Osteocyte (in vitro differentiated cells): ENCODE data around the gene DR1. TPM values are rescaled to one million over a fixed set of nuclear protein-coding genes. Genes with fewer than 3 reads are reported as not detected.
"Not testable (repeated sequence)": the region's sequence is repeated elsewhere in the genome, so short reads cannot be mapped to it uniquely, and the experiment has no call there.

Experiments used
- DNase-seq: peaks from one replicate; pipeline ENCODE4 v3.0.0; 2021; ENCODE audit warnings: mixed read lengths; ENCODE audit not compliant: unreplicated experiment; ENCODE audit errors: extremely low spot score
- H3K27ac Mint-ChIP-seq: one replicate; pipeline ENCODE4 v1.8.0; 2021; ENCODE audit warnings: mild to moderate bottlenecking, mixed read lengths; ENCODE audit not compliant: unreplicated experiment
- H3K27me3 Mint-ChIP-seq: one replicate; pipeline ENCODE4 v1.8.0; 2021; ENCODE audit warnings: mixed read lengths; ENCODE audit not compliant: unreplicated experiment
- H3K36me3 Mint-ChIP-seq: one replicate; pipeline ENCODE4 v1.8.0; 2021; ENCODE audit warnings: mixed read lengths; ENCODE audit not compliant: unreplicated experiment
- H3K4me1 Mint-ChIP-seq: one replicate; pipeline ENCODE4 v1.8.0; 2021; ENCODE audit warnings: mixed read lengths; ENCODE audit not compliant: unreplicated experiment
- H3K4me3 Mint-ChIP-seq: one replicate; pipeline ENCODE4 v1.8.0; 2021; ENCODE audit warnings: mild to moderate bottlenecking, moderate library complexity, mixed read lengths; ENCODE audit not compliant: unreplicated experiment
- H3K9me3 Mint-ChIP-seq: one replicate; pipeline ENCODE4 v1.8.0; 2021; ENCODE audit warnings: mixed read lengths; ENCODE audit not compliant: unreplicated experiment
- CTCF ChIP-seq: fragments of 200-600 bp; sonication (generic); IDR thresholded peaks from 2 replicates; pipeline ENCODE4 v1.5.0; 2021; ENCODE audit warnings: antibody characterized with exemption, mild to moderate bottlenecking, moderate library complexity
- total RNA-seq: library from RNA; stranded (reverse); gene quantifications from 2 replicates; pipeline ENCODE4 v1.2.1, GENCODE V29; 2021

The DR1 gene
- total RNA-seq, 1 donor from 2014 or later: 60.9 TPM

- Mint-ChIP-seq H3K4me1 (peaks cover 5% of the 10 kb centered on the region), H3K4me3 (no peak overlapping the region), H3K27me3 (no peaks in the 10 kb centered on the region), H3K36me3 (no peaks in the 10 kb centered on the region), H3K9me3 (peaks cover 3% of the 10 kb centered on the region), H3K27ac (no peak overlapping the region)
- no peak for DNase-seq
- TF ChIP-seq CTCF: no peak
Observed at GRCh38 chr1:93384656-93385055, 38.9 kb downstream of the DR1 start.

- H3K27ac Mint-ChIP-seq, DNase-seq, H3K4me3 Mint-ChIP-seq, H3K36me3 Mint-ChIP-seq, H3K4me1 Mint-ChIP-seq, H3K27me3 Mint-ChIP-seq, H3K9me3 Mint-ChIP-seq: not testable (repeated sequence)
Observed at GRCh38 chr1:93386268-93386667, 40.6 kb downstream of the DR1 start.

- DNase-seq: no peak
- Mint-ChIP-seq H3K9me3 (no peaks in the 10 kb centered on the region), H3K36me3 (peaks cover 3% of the 10 kb centered on the region)
Observed at GRCh38 chr1:93394514-93394913, 48.8 kb downstream of the DR1 start.

GRCh38 chr1:93395195-93395594, 49.5 kb downstream of the DR1 start:
- Mint-ChIP-seq H3K4me1 (no peaks in the 10 kb centered on the region), H3K4me3 (no peak overlapping the region), H3K36me3 (peaks cover 3% of the 10 kb centered on the region), H3K9me3 (no peaks in the 10 kb centered on the region), H3K27me3 (peaks cover 5% of the 10 kb centered on the region), H3K27ac (no peak overlapping the region)
- DNase-seq: no peak
- TF ChIP-seq CTCF: no peak

More at GRCh38 chr1:93394514-93394913, 48.8 kb downstream of the DR1 start:
- no peak overlapping the region for H3K4me3 Mint-ChIP-seq
- H3K4me1 Mint-ChIP-seq: no peaks in the 10 kb centered on the region
- H3K27me3 Mint-ChIP-seq: peaks cover 5% of the 10 kb centered on the region
- H3K27ac Mint-ChIP-seq: no peak overlapping the region
- TF ChIP-seq CTCF: no peak

GRCh38 chr1:93399781-93400180, 54.1 kb downstream of the DR1 start:
- Mint-ChIP-seq H3K4me3 (no peak overlapping the region), H3K36me3 (no peaks in the 10 kb centered on the region), H3K27ac (no peak overlapping the region), H3K4me1 (no peaks in the 10 kb centered on the region), H3K27me3 (peaks cover 19% of the 10 kb centered on the region), H3K9me3 (peaks cover 1% of the 10 kb centered on the region)
- no peak for TF ChIP-seq CTCF
- no peak for DNase-seq

GRCh38 chr1:93408203-93408602, 62.5 kb downstream of the DR1 start:
- DNase-seq: no peak
- no peak for TF ChIP-seq CTCF
- Mint-ChIP-seq H3K27me3 (peaks cover 33% of the 10 kb centered on the region), H3K27ac (no peak overlapping the region), H3K36me3 (peaks cover 3% of the 10 kb centered on the region), H3K4me3 (no peak overlapping the region), H3K4me1 (no peaks in the 10 kb centered on the region), H3K9me3 (peaks cover 15% of the 10 kb centered on the region)
